IPS DF 4.7 (cell line): ENCODE results near the gene AVL9.
"Not testable (repeated sequence)": the region's sequence is repeated elsewhere in the genome, so short reads cannot be mapped to it uniquely, and the experiment has no call there.

ENCODE experiments used
- DNase-seq: peaks from one replicate; pipeline ENCODE4 v3.0.0-alpha.2; 2013; ENCODE audit warnings: low spot score; ENCODE audit errors: extremely low read depth

The AVL9 gene

GRCh38 chr7:32496052-32496813 lies 944 bp downstream of the AVL9 start:
- DNase-seq, result no peak

GRCh38 chr7:32499755-32500154 lies 4.5 kb downstream of the AVL9 start:
- DNase-seq, result not testable (repeated sequence)

- not testable (repeated sequence) for DNase-seq
Observed at GRCh38 chr7:32500216-32500615, 4.9 kb downstream of the AVL9 start.

- no peak for DNase-seq
Observed at GRCh38 chr7:32500922-32501341, 5.6 kb downstream of the AVL9 start.

GRCh38 chr7:32501522-32501921 lies 6.2 kb downstream of the AVL9 start:
- DNase-seq, result no peak

- no peak for DNase-seq
Observed at GRCh38 chr7:32502728-32503127, 7.4 kb downstream of the AVL9 start.

- DNase-seq, result no peak
Observed at GRCh38 chr7:32506266-32507054, 11.2 kb downstream of the AVL9 start.

- no peak for DNase-seq
Observed at GRCh38 chr7:32507414-32507813, 12.1 kb downstream of the AVL9 start.

- no peak for DNase-seq
Observed at GRCh38 chr7:32511791-32512190, 16.5 kb downstream of the AVL9 start.

GRCh38 chr7:32513210-32513609 lies 17.9 kb downstream of the AVL9 start:
- DNase-seq, result no peak

- no peak for DNase-seq
Observed at GRCh38 chr7:32515890-32516550, 20.7 kb downstream of the AVL9 start.

- DNase-seq, result no peak
Observed at GRCh38 chr7:32516551-32517100, 21.3 kb downstream of the AVL9 start.

- DNase-seq, result peak; percentile 87
Observed at GRCh38 chr7:32518534-32519140, 23.3 kb downstream of the AVL9 start.

GRCh38 chr7:32519763-32520162 lies 24.5 kb downstream of the AVL9 start:
- DNase-seq, result no peak

GRCh38 chr7:32522746-32523530 lies 27.6 kb downstream of the AVL9 start:
- DNase-seq, result no peak

GRCh38 chr7:32524631-32525030 lies 29.3 kb downstream of the AVL9 start:
- no peak for DNase-seq

- no peak for DNase-seq
Observed at GRCh38 chr7:32525839-32526238, 30.6 kb downstream of the AVL9 start.

GRCh38 chr7:32531402-32531801 lies 36.1 kb downstream of the AVL9 start:
- no peak for DNase-seq

GRCh38 chr7:32532086-32532485 lies 36.8 kb downstream of the AVL9 start:
- DNase-seq, result no peak

GRCh38 chr7:32532716-32533115 lies 37.4 kb downstream of the AVL9 start:
- no peak for DNase-seq
